Inflammatory macrophage (primary cell): Measurements from ENCODE around the gene BICDL2.

Source experiments
- DNase-seq, 2 donors: peaks; one replicate each; pipeline ENCODE4 v3.0.0-alpha.2; 2020 to 2022

The BICDL2 gene

GRCh38 chr16:3046641-3047386 lies 10.1 kb upstream of the BICDL2 start:
- DNase-seq: peak in 1 of 2 donors; percentile 4

GRCh38 chr16:3045758-3046640 lies 9.3 kb upstream of the BICDL2 start, which contains the start of gene MMP25:
Gene MMP25, plus strand, starts transcription at chr16:3046561. Its CDS starts 357 bp downstream, at chr16:3046918.
- peak in 1 of 2 donors; percentile 56 for DNase-seq

- DNase-seq: no peak
Observed at GRCh38 chr16:3044708-3045107, 8.0 kb upstream of the BICDL2 start.

- no peak for DNase-seq
Observed at GRCh38 chr16:3042376-3042775, 5.6 kb upstream of the BICDL2 start.

- DNase-seq: no peak
Observed at GRCh38 chr16:3038896-3039295, 2.2 kb upstream of the BICDL2 start.

- DNase-seq: no peak
Observed at GRCh38 chr16:3038256-3038655, 1.5 kb upstream of the BICDL2 start.

- no peak for DNase-seq
Observed at GRCh38 chr16:3035972-3036725, 595 bp downstream of the BICDL2 start.

GRCh38 chr16:3035289-3035971 lies 1.3 kb downstream of the BICDL2 start:
- no peak for DNase-seq

- no peak for DNase-seq
Observed at GRCh38 chr16:3032624-3033023, 4.1 kb downstream of the BICDL2 start.

- no peak for DNase-seq
Observed at GRCh38 chr16:3030222-3031212, 6.2 kb downstream of the BICDL2 start.

- DNase-seq: peak in 1 of 2 donors; percentile 59
Observed at GRCh38 chr16:3029491-3030221, 7.1 kb downstream of the BICDL2 start.

- no peak for DNase-seq
Observed at GRCh38 chr16:3028716-3029319, 7.9 kb downstream of the BICDL2 start.

GRCh38 chr16:3027983-3028715 lies 8.6 kb downstream of the BICDL2 start:
- DNase-seq: peak; percentile 86 to 89

GRCh38 chr16:3027489-3027795 lies 9.3 kb downstream of the BICDL2 start:
- DNase-seq: no peak

GRCh38 chr16:3026609-3027488 lies 9.9 kb downstream of the BICDL2 start:
- no peak for DNase-seq

GRCh38 chr16:3026003-3026378 lies 10.8 kb downstream of the BICDL2 start:
- no peak for DNase-seq

- DNase-seq: no peak
Observed at GRCh38 chr16:3025032-3026002, 11.4 kb downstream of the BICDL2 start.
